Superior temporal gyrus (tissue), 1 donor: ENCODE measurements around the gene ANO9.
"Not testable (repeated sequence)": the region's sequence is repeated elsewhere in the genome, so short reads cannot be mapped to it uniquely, and the experiment has no call there.

Experiments
- DNase-seq: peaks from one replicate; pipeline ENCODE4 v3.0.0-alpha.2; 2016; ENCODE audit errors: extremely low spot score

The ANO9 gene

GRCh38 chr11:434496-434895 lies 7.3 kb downstream of the ANO9 start:
- no peak for DNase-seq

GRCh38 chr11:433641-434040 lies 8.2 kb downstream of the ANO9 start:
- DNase-seq, result no peak

GRCh38 chr11:433111-433510 lies 8.7 kb downstream of the ANO9 start:
- no peak for DNase-seq

- no peak for DNase-seq
Measured at GRCh38 chr11:432501-433100, 9.2 kb downstream of the ANO9 start.

GRCh38 chr11:431921-432320 lies 9.9 kb downstream of the ANO9 start:
- DNase-seq, result no peak

- no peak for DNase-seq
Measured at GRCh38 chr11:429931-430456, 11.8 kb downstream of the ANO9 start.

- DNase-seq, result no peak
Measured at GRCh38 chr11:429391-429790, 12.4 kb downstream of the ANO9 start.

GRCh38 chr11:428295-428694 lies 13.5 kb downstream of the ANO9 start:
- no peak for DNase-seq

GRCh38 chr11:426851-427250 lies 15.0 kb downstream of the ANO9 start:
- DNase-seq, result no peak

- DNase-seq, result no peak
Measured at GRCh38 chr11:425301-425700, 16.5 kb downstream of the ANO9 start.

- not testable (repeated sequence) for DNase-seq
Measured at GRCh38 chr11:424766-425165, 17.0 kb downstream of the ANO9 start.

GRCh38 chr11:424232-424631 lies 17.6 kb downstream of the ANO9 start:
- no peak for DNase-seq

GRCh38 chr11:422249-422656 lies 19.6 kb downstream of the ANO9 start:
- no peak for DNase-seq

GRCh38 chr11:420911-421321 lies 20.9 kb downstream of the ANO9 start:
- DNase-seq, result no peak

GRCh38 chr11:420054-420910 lies 21.5 kb downstream of the ANO9 start:
- no peak for DNase-seq

- DNase-seq, result no peak
Measured at GRCh38 chr11:419248-420005, 22.4 kb downstream of the ANO9 start.

- no peak for DNase-seq
Measured at GRCh38 chr11:418343-419247, 23.2 kb downstream of the ANO9 start.

- no peak for DNase-seq
Measured at GRCh38 chr11:417652-418342, 24.0 kb downstream of the ANO9 start.

- DNase-seq, result no peak
Measured at GRCh38 chr11:416757-417621, 24.8 kb downstream of the ANO9 start.
